ENCODE results near the gene TAF1.
"Not testable (repeated sequence)": the region's sequence is repeated elsewhere in the genome, so short reads cannot be mapped to it uniquely, and the experiment has no call there.

Gene TAF1

GRCh38 chrX:71365875-71366673, at the start of gene TAF1:
Gene TAF1 (plus strand): TSS chrX:71366357. CDS start chrX:71366375, 18 bp downstream.
- peak; percentile 73 for DNase-seq

GRCh38 chrX:71316959-71317358, 49.2 kb upstream of the TAF1 start:
- DNase-seq, result not testable (repeated sequence)

GRCh38 chrX:71320126-71320525, 46.0 kb upstream of the TAF1 start:
- DNase-seq, result no peak

GRCh38 chrX:71321731-71322130, 44.4 kb upstream of the TAF1 start:
- no peak for DNase-seq

GRCh38 chrX:71324452-71324851, 41.7 kb upstream of the TAF1 start:
- not testable (repeated sequence) for DNase-seq

- DNase-seq, result no peak
Observed at GRCh38 chrX:71326394-71326793, 39.8 kb upstream of the TAF1 start.

- DNase-seq, result not testable (repeated sequence)
Observed at GRCh38 chrX:71349151-71349665, 16.9 kb upstream of the TAF1 start.

GRCh38 chrX:71349867-71350266, 16.3 kb upstream of the TAF1 start:
- DNase-seq, result not testable (repeated sequence)

GRCh38 chrX:71352439-71352838, 13.7 kb upstream of the TAF1 start:
- DNase-seq, result not testable (repeated sequence)

GRCh38 chrX:71364221-71364620, 1.9 kb upstream of the TAF1 start:
- no peak for DNase-seq

GRCh38 chrX:71365356-71365874, 742 bp upstream of the TAF1 start:
- DNase-seq, result no peak

GRCh38 chrX:71366674-71367256, 608 bp downstream of the TAF1 start:
- no peak for DNase-seq

- no peak for DNase-seq
Observed at GRCh38 chrX:71367396-71367795, 1.2 kb downstream of the TAF1 start.

- DNase-seq, result no peak
Observed at GRCh38 chrX:71372388-71372787, 6.2 kb downstream of the TAF1 start.

- DNase-seq, result no peak
Observed at GRCh38 chrX:71378732-71379131, 12.6 kb downstream of the TAF1 start.

- DNase-seq, result not testable (repeated sequence)
Observed at GRCh38 chrX:71391725-71392124, 25.6 kb downstream of the TAF1 start.

- DNase-seq, result no peak
Observed at GRCh38 chrX:71393919-71394318, 27.8 kb downstream of the TAF1 start.

GRCh38 chrX:71396576-71396975, 30.4 kb downstream of the TAF1 start:
- no peak for DNase-seq

GRCh38 chrX:71400710-71401109, 34.6 kb downstream of the TAF1 start:
- no peak for DNase-seq

GRCh38 chrX:71416260-71416659, 50.1 kb downstream of the TAF1 start:
- not testable (repeated sequence) for DNase-seq

- no peak for DNase-seq
Observed at GRCh38 chrX:71420686-71421085, 54.5 kb downstream of the TAF1 start.

GRCh38 chrX:71432733-71433132, 66.6 kb downstream of the TAF1 start:
- no peak for DNase-seq

GRCh38 chrX:71438750-71439149, 72.6 kb downstream of the TAF1 start:
- no peak for DNase-seq

GRCh38 chrX:71439420-71439819, 73.3 kb downstream of the TAF1 start:
- no peak for DNase-seq
